BE2C (cell line): Measurements from ENCODE around the gene LIPT2.
A peak's percentile ranks its signal among the peaks of the same experiment; 100 is the strongest.

Experiments used
- DNase-seq: peaks from one replicate; pipeline ENCODE4 v3.0.0-alpha.2; 2020
- H3K27me3 ChIP-seq: fragments of 250-450 bp; sonication (Bioruptor Pico); 2 replicates; pipeline ENCODE4 v1.5.1; 2020; ENCODE audit warnings: mild to moderate bottlenecking
- H3K36me3 ChIP-seq: fragments of 250-450 bp; sonication (Bioruptor Pico); 2 replicates; pipeline ENCODE4 v1.5.1; 2020; ENCODE audit warnings: mild to moderate bottlenecking
- H3K4me1 ChIP-seq: fragments of 250-450 bp; sonication (Bioruptor Pico); 2 replicates; pipeline ENCODE4 v1.5.1; 2020
- H3K4me3 ChIP-seq: 2 replicates; pipeline ENCODE4 v1.5.1; 2011; ENCODE audit warnings: low read depth, low read length
- H3K9me3 ChIP-seq: fragments of 250-450 bp; sonication (Bioruptor Pico); 2 replicates; pipeline ENCODE4 v1.5.1; 2020
- CTCF ChIP-seq: IDR thresholded peaks from 2 replicates; pipeline ENCODE4 v1.5.1; 2012; ENCODE audit warnings: mild to moderate bottlenecking, low read depth, low read length

LIPT2 gene

GRCh38 chr11:74490941-74491340 lies 2.6 kb downstream of the LIPT2 start:
- Histone ChIP-seq H3K4me3 (no peak overlapping the region), H3K9me3 (no peaks in the 10 kb centered on the region), H3K27me3 (no peaks in the 10 kb centered on the region; the same call in 1 of the 2 replicates), H3K36me3 (no peaks in the 10 kb centered on the region), H3K4me1 (no peaks in the 10 kb centered on the region)
- TF ChIP-seq CTCF, result no peak
- DNase-seq, result no peak

DNA sequence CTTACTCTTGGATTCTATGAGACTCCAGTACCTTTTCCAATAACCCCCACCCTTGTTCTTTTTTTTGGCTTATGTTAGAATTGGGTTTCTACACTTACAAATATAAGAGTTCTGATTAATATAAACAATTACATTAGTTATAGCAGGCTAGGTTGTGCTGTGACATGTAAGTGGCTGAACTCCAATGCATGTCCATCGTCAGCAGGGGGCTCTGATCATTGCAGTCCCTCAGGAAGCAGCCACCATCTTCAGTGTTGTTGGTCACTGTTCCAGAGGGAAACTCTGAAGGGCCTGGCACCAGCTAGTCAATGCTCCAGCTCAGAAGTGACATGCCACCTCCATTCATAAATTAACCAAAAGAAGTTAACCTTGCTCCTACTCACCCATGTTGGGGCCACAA lies 5.6 kb downstream of the LIPT2 start:
- peak; percentile 68 for TF ChIP-seq CTCF
- Histone ChIP-seq H3K4me3 (no peak overlapping the region), H3K27me3 (no peaks in the 10 kb centered on the region), H3K4me1 (no peaks in the 10 kb centered on the region), H3K36me3 (no peaks in the 10 kb centered on the region), H3K9me3 (no peaks in the 10 kb centered on the region)
- peak; percentile 51 for DNase-seq

- TF ChIP-seq CTCF, result no peak
- Histone ChIP-seq H3K9me3 (no peaks in the 10 kb centered on the region), H3K4me1 (no peaks in the 10 kb centered on the region), H3K4me3 (no peak overlapping the region), H3K36me3 (no peaks in the 10 kb centered on the region), H3K27me3 (no peaks in the 10 kb centered on the region)
- no peak for DNase-seq
Measured at GRCh38 chr11:74485868-74486267, 7.7 kb downstream of the LIPT2 start.

DNA sequence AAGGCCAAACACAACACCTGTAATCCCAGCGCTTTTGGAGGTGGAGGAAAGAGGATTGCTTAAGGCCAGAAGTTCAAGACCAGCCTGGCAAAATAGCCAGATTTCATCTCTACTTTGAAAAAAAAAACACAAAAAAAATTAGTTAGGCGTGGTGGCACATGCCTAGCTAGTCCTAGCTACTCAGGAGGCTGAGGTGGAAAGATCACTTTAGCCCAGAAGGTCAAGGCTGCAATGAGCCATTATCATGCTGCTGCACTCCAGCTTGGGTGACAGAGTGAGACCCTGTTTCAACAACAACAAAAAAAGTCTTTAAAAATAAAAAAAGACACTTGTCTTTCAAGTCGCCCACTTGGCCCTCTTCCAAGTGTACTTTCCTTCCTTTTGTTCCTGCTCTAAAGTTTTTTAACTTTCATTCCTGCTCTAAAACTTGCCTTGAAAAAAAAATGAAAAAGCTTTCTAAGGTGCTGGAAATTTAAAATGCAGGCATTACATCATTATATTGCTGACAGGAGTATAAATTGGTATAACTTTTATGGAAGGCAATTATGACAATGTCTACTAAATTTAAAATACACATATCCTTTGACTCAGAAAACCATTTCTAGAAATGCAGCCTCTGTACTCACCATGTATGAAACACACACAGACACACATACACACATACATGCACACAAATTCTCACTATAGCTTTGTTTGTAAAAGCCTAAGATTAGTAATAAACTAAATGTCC lies 12.7 kb downstream of the LIPT2 start:
- no peak for DNase-seq
- Histone ChIP-seq H3K9me3 (no peaks in the 10 kb centered on the region), H3K36me3 (no peaks in the 10 kb centered on the region), H3K4me1 (no peaks in the 10 kb centered on the region), H3K27me3 (no peaks in the 10 kb centered on the region), H3K4me3 (no peak overlapping the region)
- no peak for TF ChIP-seq CTCF

DNA sequence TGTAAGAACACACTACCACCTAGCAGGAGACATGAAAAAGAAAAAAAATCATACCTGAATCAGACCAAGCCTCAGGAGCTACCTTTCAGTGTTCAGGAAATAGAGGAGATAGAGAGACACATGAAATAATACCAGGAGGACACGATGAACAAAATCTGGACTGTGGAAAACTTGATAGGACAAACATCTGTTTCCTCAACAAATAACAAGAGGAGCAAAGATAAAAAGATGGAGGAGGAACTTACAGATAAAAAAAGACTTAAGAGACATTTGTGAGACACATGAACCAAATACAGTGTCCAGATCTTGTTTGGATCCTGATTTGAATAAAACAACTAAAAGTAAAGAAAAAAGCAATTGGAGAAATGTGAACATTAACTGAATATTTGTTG lies 13.8 kb downstream of the LIPT2 start:
- H3K36me3 ChIP-seq, result no peaks in the 10 kb centered on the region
- no peak overlapping the region for H3K4me3 ChIP-seq
- TF ChIP-seq CTCF, result no peak
- H3K4me1 ChIP-seq, result no peaks in the 10 kb centered on the region
- H3K9me3 ChIP-seq, result no peaks in the 10 kb centered on the region
- no peaks in the 10 kb centered on the region for H3K27me3 ChIP-seq
- DNase-seq, result no peak

DNA sequence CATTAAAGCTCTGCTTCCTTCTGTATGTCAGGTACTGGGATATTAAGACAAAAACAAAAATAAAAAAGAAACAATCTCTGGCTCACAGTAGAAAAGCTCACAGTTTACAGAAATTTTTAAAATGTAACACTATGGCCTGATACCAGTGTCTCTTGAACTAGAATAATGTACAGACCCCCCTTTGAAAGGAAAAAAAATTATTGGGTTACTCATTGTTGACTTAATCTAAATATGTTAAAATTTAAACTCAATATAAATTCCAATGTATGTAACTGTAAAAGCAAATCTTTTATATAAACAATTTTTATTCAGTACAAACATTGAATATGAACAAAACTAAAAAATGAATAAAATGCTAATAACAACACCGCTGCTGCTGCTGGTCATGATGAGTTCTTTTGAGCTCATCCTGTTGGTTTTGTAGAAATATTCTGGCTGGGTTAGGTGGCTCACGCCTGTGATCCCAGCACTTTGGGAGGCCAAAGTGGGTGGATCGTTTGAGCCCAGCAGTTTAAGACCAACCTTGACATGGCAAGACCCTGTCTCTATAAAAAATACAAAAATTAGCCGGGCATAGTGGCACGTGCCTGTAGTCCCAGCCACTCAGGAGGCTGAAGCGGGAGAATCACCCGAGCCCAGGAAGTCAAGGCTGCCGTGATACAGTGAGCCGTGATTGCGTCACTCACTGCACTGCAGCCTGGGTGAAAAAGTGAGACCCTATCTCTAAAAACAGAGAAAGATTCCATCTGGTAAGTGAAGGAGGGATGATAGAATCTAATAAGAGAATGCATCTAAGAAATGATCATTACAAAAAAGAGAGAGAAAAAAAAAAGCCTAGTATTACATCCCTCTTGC lies 14.4 kb downstream of the LIPT2 start:
- TF ChIP-seq CTCF, result no peak
- H3K4me1 ChIP-seq, result no peaks in the 10 kb centered on the region
- no peaks in the 10 kb centered on the region for H3K27me3 ChIP-seq
- DNase-seq, result no peak
- H3K36me3 ChIP-seq, result no peaks in the 10 kb centered on the region
- H3K4me3 ChIP-seq, result no peak overlapping the region
- no peaks in the 10 kb centered on the region for H3K9me3 ChIP-seq
